MM.1S (cell line): Measurements from ENCODE around the gene TCEANC2.
"Not testable (repeated sequence)": the region's sequence is repeated elsewhere in the genome, so short reads cannot be mapped to it uniquely, and the experiment has no call there.

Source experiments
- DNase-seq: peaks from one replicate; pipeline ENCODE4 v3.0.0-alpha.2; 2015
- H2AFZ ChIP-seq: fragments of 300-600 bp; sonication (generic); 2 replicates; pipeline ENCODE4 v1.6.0; 2016; ENCODE audit warnings: antibody characterized with exemption, low read length
- H3F3A ChIP-seq: fragments of 300-600 bp; sonication (generic); 2 replicates; pipeline ENCODE4 v1.6.1; 2016; ENCODE audit warnings: mild to moderate bottlenecking, antibody characterized with exemption, low read length, moderate library complexity, mixed read lengths; ENCODE audit not compliant: insufficient read depth
- H3K27ac ChIP-seq: fragments of 300-600 bp; sonication (generic); 2 replicates; pipeline ENCODE4 v1.5.1; 2016; ENCODE audit warnings: mild to moderate bottlenecking, low read length
- H3K27me3 ChIP-seq: fragments of 300-600 bp; sonication (generic); replicated peaks from 2 replicates; pipeline ENCODE4 v1.6.0; 2016; ENCODE audit warnings: low read length; ENCODE audit not compliant: insufficient read depth
- H3K36me3 ChIP-seq: fragments of 300-600 bp; sonication (generic); replicated peaks from 2 replicates; pipeline ENCODE4 v1.6.1; 2016; ENCODE audit warnings: mild to moderate bottlenecking, low read length, mixed read lengths; ENCODE audit not compliant: insufficient read depth
- H3K4me1 ChIP-seq: fragments of 300-600 bp; sonication (generic); 2 replicates; pipeline ENCODE4 v1.6.1; 2016; ENCODE audit warnings: low read length, mixed read lengths
- H3K4me2 ChIP-seq: fragments of 300-600 bp; sonication (generic); 2 replicates; pipeline ENCODE4 v1.6.0; 2016; ENCODE audit warnings: low read depth, low read length
- H3K4me3 ChIP-seq: fragments of 300-600 bp; sonication (generic); 2 replicates; pipeline ENCODE4 v1.5.1; 2016; ENCODE audit warnings: low read length, mixed read lengths
- H3K79me2 ChIP-seq: fragments of 300-600 bp; sonication (generic); 2 replicates; pipeline ENCODE4 v1.6.1; 2016; ENCODE audit warnings: mixed run types, low read length, mixed read lengths
- H3K9ac ChIP-seq: fragments of 300-600 bp; sonication (generic); 2 replicates; pipeline ENCODE4 v1.6.1; 2016; ENCODE audit warnings: low read length, mixed read lengths
- H3K9me2 ChIP-seq: fragments of 300-600 bp; sonication (generic); replicated peaks from 2 replicates; pipeline ENCODE4 v1.6.1; 2016; ENCODE audit warnings: mild to moderate bottlenecking, low read length, mixed read lengths; ENCODE audit not compliant: insufficient read depth
- H3K9me3 ChIP-seq: fragments of 300-600 bp; sonication (generic); replicated peaks from 2 replicates; pipeline ENCODE4 v1.6.1; 2016; ENCODE audit warnings: mild to moderate bottlenecking, low read length, mixed read lengths; ENCODE audit not compliant: insufficient read depth
- H4K20me1 ChIP-seq: fragments of 300-600 bp; sonication (generic); 2 replicates; pipeline ENCODE4 v1.6.1; 2016; ENCODE audit warnings: mild to moderate bottlenecking, low read length, moderate library complexity, mixed read lengths; ENCODE audit not compliant: insufficient read depth
- EZH2 ChIP-seq: fragments of 300-600 bp; sonication (generic); optimal IDR thresholded peaks from 2 replicates; pipeline ENCODE3; 2017; ENCODE audit warnings: low read depth, mild to moderate bottlenecking, antibody characterized with exemption, low read length, mixed read lengths
- EZH2phosphoT487 ChIP-seq: fragments of 300-600 bp; sonication (generic); IDR thresholded peaks from 2 replicates; pipeline ENCODE4 v1.6.1; 2018; ENCODE audit warnings: antibody characterized with exemption, low read length
- TF ChIP-seq, protein P1 (sequence below): fragments of 300-600 bp; sonication (generic); IDR thresholded peaks from 2 replicates; pipeline ENCODE4 v1.5.1; 2016; ENCODE audit warnings: antibody characterized with exemption, low read length, mixed read lengths

TCEANC2 gene

DNA sequence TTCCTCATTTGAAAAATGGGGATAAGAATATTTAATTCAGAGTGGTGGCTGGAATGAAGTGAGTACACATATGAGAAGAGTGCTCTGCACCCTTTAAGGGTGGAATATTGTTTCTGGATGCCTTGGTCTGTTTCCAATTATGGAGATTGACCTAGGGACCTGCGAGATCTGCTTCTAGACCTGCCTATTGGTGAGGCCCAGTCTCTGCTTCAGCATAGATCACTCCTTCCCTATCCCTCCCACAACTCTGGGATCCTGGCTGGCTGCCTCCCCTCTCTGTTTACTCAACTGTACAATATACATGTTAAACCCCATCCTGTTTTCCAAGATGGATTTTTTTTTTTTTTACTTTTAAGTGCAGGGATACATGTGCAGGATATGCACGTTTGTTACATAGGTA lies 29.1 kb upstream of the TCEANC2 start:
- no peaks in the 10 kb centered on the region for H3K79me2 ChIP-seq
- no peaks in the 10 kb centered on the region for H3K9me3 ChIP-seq
- H3K4me1 ChIP-seq, result 0 out of 2 replicates have a peak, but pooled peaks cover 4% of the 10 kb centered on the region
- H3K27me3 ChIP-seq, result no peaks in the 10 kb centered on the region
- H2AFZ ChIP-seq, result no peak overlapping the region
- H3K27ac ChIP-seq, result no peak overlapping the region
- H3K9ac ChIP-seq, result no peak overlapping the region
- DNase-seq, result no peak
- no peak overlapping the region for H3K4me2 ChIP-seq
- TF ChIP-seq EZH2 (no peak), EZH2phosphoT487 (no peak)
- TF ChIP-seq, protein P1, sequence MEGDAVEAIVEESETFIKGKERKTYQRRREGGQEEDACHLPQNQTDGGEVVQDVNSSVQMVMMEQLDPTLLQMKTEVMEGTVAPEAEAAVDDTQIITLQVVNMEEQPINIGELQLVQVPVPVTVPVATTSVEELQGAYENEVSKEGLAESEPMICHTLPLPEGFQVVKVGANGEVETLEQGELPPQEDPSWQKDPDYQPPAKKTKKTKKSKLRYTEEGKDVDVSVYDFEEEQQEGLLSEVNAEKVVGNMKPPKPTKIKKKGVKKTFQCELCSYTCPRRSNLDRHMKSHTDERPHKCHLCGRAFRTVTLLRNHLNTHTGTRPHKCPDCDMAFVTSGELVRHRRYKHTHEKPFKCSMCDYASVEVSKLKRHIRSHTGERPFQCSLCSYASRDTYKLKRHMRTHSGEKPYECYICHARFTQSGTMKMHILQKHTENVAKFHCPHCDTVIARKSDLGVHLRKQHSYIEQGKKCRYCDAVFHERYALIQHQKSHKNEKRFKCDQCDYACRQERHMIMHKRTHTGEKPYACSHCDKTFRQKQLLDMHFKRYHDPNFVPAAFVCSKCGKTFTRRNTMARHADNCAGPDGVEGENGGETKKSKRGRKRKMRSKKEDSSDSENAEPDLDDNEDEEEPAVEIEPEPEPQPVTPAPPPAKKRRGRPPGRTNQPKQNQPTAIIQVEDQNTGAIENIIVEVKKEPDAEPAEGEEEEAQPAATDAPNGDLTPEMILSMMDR, result no peak
- no peaks in the 10 kb centered on the region for H3K36me3 ChIP-seq
- no peaks in the 10 kb centered on the region; the same call in 1 of the 2 replicates for H3F3A ChIP-seq
- H3K9me2 ChIP-seq, result no peaks in the 10 kb centered on the region
- no peak overlapping the region for H3K4me3 ChIP-seq
- H4K20me1 ChIP-seq, result no peaks in the 10 kb centered on the region

DNA sequence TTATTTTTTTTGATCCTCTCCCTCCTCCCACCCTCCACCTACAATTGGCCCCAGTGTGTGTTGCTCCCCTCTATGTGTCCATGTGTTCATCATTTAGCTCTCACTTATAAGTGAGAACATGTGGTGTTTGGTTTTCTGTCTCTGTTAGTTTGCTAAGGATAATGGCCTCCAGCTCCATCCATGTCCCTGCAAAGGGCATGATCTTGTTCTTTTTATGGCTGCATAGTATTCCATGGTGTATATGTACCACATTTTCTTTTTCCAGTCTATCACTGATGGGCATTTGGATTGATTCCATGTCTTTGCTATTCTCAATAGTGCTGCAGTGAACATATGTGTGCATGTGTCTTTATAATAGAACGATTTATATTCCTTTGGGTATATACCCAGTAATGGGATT lies 28.6 kb upstream of the TCEANC2 start:
- H3K9me3 ChIP-seq, H3K9me2 ChIP-seq, H4K20me1 ChIP-seq, H3F3A ChIP-seq, H3K27me3 ChIP-seq, H3K9ac ChIP-seq, H3K4me2 ChIP-seq, H3K4me1 ChIP-seq, H3K79me2 ChIP-seq, H3K4me3 ChIP-seq, DNase-seq, H2AFZ ChIP-seq, H3K27ac ChIP-seq, H3K36me3 ChIP-seq: not testable (repeated sequence)

DNA sequence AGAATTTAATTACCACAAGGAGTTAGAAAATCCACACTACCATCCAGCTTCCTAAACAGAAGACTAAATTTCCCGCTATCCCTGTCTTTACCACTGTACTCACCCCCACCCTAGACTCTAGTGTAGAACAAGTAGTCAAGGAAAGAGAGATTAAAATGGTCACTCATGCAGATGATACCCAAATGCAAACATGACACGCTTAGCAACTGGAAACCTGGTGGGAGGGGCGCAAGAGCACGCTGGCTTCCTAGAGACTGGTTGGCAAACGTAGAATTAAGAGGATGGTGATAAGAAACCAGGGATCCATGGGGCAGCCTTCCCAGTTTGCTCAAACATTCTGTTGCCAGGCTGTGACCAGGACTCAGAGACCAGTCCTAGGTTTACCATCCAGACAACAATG lies 25.6 kb upstream of the TCEANC2 start:
- Histone ChIP-seq H3F3A (no peaks in the 10 kb centered on the region; the same call in 1 of the 2 replicates), H3K36me3 (peaks cover 7% of the 10 kb centered on the region; the same call in 1 of the 2 replicates), H3K4me2 (no peak overlapping the region), H3K4me1 (0 out of 2 replicates have a peak, but pooled peaks cover 4% of the 10 kb centered on the region), H3K79me2 (no peaks in the 10 kb centered on the region), H3K9me3 (no peaks in the 10 kb centered on the region), H3K4me3 (no peak overlapping the region), H3K9me2 (no peaks in the 10 kb centered on the region), H3K27me3 (no peaks in the 10 kb centered on the region), H2AFZ (no peak overlapping the region), H3K27ac (no peak overlapping the region), H4K20me1 (no peaks in the 10 kb centered on the region), H3K9ac (no peak overlapping the region)
- no peak for DNase-seq
- TF ChIP-seq, protein P1, result no peak
- no peak for TF ChIP-seq EZH2phosphoT487
- TF ChIP-seq EZH2, result no peak

DNA sequence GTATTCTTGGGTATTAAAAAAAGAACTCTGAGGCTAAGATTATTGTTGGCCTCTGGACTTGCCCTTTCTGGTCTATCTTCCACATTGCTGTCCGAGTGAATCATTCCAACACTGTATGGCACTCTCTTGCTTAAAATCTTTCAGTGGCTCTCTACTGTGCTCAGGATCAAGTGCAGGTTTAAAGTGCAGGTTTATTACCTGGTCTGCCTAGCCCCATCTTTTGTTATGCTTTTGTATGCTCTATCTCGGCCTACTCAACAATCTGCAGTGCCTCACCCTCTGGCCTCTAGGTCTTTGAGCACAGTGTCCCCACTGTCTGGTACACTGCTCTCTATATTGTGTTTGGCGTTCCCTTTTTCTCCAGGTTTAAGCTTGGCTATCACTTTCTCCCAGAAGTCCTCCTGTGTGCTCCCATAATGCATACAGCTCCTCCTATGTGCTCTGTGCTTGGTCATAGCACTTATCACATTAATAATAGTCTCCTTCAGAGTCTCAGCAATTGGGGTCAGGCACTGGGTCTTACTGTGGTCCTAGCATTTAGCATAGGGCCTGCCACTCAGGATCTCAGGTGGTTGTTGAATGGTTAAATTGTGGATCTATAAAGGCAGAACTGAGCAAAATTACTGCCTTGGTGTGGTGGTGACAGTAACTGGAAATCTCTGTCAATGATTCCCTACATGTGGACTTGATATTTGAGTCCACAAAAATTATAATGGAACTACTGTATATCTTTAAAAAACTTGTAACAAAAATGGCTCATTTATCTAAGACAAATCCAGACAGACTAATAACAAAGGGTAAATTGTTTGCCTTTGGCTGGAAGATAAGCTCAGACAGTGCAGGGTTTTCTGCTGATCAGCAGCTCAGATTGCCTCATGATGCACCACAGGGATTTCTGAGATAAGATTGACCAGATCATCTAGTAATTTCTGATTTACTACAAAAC lies 24.8 kb upstream of the TCEANC2 start:
- no peak for DNase-seq
- no peaks in the 10 kb centered on the region for H3K27me3 ChIP-seq
- H3K9ac ChIP-seq, result no peak overlapping the region
- H2AFZ ChIP-seq, result no peak overlapping the region
- H3K79me2 ChIP-seq, result no peaks in the 10 kb centered on the region
- H3K36me3 ChIP-seq, result peaks cover 7% of the 10 kb centered on the region; the same call in 1 of the 2 replicates
- no peaks in the 10 kb centered on the region; the same call in 1 of the 2 replicates for H3F3A ChIP-seq
- H3K9me2 ChIP-seq, result no peaks in the 10 kb centered on the region
- no peak overlapping the region for H3K27ac ChIP-seq
- TF ChIP-seq, protein P1, result no peak
- no peak for TF ChIP-seq EZH2phosphoT487
- TF ChIP-seq EZH2, result no peak
- 0 out of 2 replicates have a peak, but pooled peaks cover under 1% of the 10 kb centered on the region for H3K4me1 ChIP-seq
- H4K20me1 ChIP-seq, result no peaks in the 10 kb centered on the region
- no peaks in the 10 kb centered on the region for H3K9me3 ChIP-seq
- no peak overlapping the region for H3K4me2 ChIP-seq
- no peak overlapping the region for H3K4me3 ChIP-seq
